LNCAP (cell line): Measurements from ENCODE around the gene TMEM100.

Source experiments
- TF ChIP-seq, protein P1 (sequence below): fragments of 450-650 bp; IDR thresholded peaks from 2 replicates; pipeline ENCODE4 v1.5.1; 2017; ENCODE audit warnings: mild to moderate bottlenecking

The TMEM100 gene

DNA sequence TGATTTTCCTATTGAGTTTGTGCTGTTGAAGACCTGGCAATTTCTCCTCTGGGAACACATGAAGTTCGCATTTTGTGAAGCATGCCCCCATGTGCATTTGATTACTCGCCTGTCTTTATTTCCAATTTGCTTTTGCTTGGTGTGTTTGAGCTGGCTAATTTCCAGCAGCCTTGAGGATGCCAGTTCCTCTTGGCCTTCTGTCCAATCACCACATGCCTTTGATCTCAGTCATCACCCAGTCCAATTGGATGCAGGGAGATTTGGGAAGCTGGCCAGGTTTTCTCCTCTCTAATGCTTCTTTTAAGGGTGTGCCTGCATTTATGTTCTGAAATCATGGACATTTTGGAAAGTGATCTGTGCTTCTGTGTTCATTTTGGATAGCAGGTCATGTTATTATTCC is 3.8 kb upstream of the TMEM100 start:
- TF ChIP-seq, protein P1, sequence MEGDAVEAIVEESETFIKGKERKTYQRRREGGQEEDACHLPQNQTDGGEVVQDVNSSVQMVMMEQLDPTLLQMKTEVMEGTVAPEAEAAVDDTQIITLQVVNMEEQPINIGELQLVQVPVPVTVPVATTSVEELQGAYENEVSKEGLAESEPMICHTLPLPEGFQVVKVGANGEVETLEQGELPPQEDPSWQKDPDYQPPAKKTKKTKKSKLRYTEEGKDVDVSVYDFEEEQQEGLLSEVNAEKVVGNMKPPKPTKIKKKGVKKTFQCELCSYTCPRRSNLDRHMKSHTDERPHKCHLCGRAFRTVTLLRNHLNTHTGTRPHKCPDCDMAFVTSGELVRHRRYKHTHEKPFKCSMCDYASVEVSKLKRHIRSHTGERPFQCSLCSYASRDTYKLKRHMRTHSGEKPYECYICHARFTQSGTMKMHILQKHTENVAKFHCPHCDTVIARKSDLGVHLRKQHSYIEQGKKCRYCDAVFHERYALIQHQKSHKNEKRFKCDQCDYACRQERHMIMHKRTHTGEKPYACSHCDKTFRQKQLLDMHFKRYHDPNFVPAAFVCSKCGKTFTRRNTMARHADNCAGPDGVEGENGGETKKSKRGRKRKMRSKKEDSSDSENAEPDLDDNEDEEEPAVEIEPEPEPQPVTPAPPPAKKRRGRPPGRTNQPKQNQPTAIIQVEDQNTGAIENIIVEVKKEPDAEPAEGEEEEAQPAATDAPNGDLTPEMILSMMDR, result no peak

DNA sequence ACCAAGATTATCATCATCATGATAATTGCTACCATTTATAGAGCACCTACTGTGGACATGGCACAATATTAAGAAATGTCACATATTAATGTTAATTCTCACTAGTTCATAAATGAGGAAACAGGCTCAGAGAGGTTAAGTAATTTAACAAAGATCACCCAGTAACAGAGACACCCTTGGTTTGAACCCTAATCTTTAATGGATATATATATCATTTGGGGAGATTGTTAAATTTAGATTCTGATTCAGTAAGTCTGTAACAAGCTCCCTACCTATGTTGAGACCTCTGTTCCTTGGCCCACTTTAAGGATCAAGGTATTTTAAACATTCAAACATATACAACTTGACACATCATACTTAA is 804 bp upstream of the TMEM100 start:
- TF ChIP-seq, protein P1, result no peak

DNA sequence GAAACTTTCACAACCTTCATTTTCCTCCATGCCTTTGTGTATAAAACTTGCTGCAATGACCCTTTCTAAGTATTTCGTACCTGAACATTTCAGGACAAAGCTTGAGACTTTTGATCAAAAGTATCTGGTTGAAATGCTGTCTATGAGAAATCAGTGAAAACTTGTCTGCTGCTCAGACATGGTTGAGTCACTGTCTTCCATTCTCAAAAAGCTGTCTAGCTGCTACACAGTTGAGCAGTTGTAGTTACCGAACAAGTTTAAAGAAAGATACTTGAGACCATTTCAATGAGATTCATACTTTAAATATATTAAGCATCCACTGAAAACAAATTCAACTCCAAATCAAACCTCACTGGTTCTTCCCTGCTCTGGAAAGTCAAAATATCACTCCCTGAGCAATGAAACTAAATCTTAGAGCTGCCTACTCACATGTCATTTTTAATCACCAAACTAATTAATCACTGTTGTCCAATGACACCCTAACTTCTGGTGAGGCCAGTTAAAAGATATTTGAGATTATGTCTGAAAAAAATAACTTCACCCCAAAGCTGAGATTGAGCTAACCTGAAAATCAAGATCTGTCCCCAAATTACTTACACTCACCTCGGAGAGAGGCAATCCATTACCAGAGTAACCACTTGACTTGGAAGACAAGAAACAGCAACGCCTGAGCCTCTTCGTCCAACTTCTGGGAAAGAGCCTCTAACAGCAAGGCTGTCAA is 488 bp downstream of the TMEM100 start:
- TF ChIP-seq, protein P1, result no peak

DNA sequence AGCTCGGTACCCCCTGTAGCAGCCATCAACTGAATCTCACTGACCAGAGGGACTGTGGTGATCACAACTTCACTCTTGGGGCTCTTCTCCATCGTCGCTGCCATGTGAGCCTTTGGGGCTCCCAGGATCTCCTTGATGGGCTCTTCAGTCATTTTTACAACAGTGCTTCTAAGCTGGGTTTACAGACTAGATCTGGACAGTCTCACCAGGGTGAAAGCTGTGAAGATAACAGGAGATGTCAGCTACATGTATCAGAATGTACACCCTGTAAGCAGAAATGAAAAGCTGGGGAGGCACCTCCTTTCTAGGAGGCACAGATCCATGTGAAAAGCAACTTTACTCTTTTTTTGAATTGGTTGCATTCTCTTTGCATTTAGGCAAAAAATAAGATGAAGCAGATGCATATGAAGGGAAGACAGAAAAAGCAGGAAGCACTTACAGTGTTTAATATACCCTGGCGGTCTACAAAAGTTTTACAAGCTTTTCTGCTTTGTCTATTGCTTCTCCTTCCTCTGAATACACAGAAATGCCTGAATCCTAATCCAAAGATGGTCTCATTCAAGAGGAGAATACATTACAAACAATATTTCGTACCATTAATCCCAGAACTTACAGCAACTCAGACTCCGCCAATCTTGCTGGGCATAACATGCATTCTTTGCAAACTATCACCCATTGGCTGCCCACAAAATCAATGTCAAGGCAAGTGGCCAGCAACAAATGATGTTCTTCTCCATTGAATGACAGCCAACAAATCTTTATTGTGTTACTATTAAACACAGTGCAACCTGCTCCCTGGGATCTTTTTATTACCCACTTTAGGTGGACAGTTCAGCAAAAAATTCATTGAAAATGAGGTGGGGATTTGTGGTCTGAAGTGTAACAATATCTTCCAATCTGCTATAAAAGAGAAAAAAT is 1.5 kb downstream of the TMEM100 start:
- TF ChIP-seq, protein P1, result no peak

DNA sequence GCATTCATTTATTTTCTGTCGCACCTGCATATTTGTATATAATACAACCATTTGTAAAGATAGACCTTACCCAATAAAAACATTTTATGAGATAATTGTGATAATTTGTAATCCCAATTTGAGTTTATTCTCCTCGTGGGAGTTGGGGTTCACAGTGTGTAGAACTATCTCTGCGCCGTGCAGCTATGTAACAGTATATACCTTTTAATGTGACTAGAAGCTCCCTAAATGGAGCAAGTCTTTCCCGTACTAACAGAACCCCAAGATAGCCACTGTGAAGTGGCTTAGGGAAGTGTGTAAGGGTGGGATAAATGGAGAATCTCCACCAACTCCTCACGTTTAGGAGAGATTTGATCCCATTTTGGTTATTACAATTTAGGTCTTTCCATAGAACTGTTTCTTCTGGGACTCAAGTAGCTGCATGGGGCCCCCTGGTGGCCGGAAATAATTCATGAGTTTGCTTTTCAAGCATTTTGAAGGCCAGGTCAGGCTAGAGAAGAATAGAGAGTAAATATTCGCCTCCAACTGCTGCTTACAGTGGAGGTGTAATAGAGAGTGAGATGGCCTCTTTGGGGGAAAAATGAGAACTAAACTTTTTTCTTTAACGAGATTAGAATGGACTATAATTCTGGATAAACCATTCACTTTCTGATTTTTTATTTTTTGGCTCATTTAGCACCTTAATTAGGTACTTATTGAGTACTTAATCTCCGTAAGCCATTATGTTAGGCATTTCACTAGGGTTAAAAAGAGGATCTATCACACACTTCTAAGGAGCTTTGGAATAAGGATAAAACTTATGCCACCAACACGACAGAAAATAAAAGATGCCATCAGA is 4.5 kb downstream of the TMEM100 start:
- TF ChIP-seq, protein P1, result peak; percentile 75

DNA sequence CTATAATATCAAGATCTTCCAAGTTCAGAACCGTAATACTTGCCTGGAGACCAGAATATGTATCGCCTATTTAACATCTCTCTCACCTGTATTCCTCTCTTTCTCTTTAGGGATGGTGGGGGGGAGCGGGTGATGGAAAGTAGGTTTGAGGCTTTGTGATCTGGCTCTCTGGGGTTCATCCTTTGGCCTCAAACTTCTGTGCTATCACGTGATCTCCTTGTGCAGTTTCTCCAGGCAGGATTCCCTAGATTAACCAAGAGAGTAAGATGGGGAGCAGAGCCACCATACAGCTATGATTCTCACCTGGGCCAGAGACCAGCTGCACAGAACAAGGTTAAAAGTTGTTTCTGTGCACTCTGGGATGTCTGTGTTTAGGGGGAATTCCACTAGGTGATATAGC is 5.2 kb downstream of the TMEM100 start:
- TF ChIP-seq, protein P1, result no peak

DNA sequence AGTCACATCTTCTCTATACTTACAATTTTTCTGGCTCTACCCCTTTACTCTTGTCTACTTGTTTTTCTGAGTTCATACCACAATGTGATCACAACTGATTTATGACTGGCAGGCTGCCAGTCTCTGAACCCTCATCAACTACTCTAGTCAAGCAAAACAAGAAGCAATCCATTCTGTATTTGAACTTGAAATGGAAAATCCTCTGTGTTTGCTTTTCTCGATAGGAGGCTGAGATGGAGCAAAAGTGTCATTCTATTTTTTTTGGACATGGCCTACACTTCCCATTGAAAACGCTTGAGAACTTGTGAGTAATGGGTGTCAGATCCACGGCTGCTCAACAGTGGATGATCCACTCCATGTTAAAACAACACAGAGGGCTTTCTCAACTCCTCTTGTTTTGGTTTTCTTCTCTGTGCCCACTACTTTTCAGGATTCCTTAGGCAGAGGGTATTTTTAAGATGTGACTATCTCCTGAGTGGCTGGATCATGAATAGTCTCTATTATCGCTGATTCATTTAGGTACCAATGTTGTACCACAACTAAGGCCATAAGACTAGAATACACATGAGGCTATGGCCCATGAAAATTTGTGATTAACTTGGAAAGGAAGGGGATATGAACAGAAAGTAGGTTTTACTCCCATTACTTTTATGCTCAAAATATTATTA is 11.7 kb downstream of the TMEM100 start:
- TF ChIP-seq, protein P1, result no peak
